NCI-H2081 treated with DMSO at 0.1 percent for 48 hours (cell line): Measurements from ENCODE around the gene BMPER.

ENCODE experiments used
- DNase-seq: peaks from one replicate; lab custom pipeline; 2025; lab: John Stamatoyannopoulos, UW

BMPER gene

GRCh38 chr7:34181271-34181958 is 276.1 kb downstream of the BMPER start:
- no peak for DNase-seq

DNA sequence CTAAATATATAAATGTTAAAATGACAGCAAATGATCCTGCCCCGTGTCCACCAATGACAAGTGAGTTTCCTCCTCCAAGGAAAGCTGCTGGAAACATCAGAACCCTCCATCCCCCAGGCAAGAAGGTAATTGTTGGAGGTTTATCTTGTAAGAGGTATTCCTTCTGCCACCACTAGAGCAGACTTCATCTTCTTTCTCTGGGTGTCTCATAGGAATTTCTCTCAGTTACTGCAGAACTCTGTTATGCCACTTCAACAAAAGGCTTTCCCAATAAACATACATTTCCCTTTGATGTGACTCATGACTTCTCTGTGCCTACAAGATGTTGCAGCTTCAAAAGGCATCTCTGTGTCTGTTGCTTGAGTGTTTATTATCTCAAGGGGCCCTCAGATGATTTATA is 279.1 kb downstream of the BMPER start:
- no peak for DNase-seq

DNA sequence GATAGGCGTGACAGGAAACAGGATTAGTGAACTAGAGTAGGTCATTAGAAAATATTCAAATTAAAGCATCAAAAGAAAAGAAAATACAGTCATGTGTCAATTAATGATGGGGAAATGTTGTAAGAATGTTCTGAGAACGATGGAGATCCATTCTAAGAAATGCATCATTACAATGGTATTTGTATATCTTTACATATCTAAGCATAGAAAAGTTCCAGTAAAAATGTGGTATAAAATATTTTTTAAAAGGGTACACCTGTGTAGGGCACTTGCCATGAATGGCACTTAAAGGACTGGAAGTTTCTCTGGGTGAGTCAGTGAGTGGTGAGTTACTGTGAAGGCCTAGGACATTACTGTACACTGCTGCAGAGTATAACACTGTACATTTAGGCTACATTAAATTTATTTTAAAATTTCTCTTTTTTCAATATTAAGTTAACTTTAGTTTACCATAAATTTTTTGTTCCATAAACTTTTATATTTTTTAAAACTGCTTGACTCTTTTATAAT is 282.5 kb downstream of the BMPER start:
- no peak for DNase-seq

DNA sequence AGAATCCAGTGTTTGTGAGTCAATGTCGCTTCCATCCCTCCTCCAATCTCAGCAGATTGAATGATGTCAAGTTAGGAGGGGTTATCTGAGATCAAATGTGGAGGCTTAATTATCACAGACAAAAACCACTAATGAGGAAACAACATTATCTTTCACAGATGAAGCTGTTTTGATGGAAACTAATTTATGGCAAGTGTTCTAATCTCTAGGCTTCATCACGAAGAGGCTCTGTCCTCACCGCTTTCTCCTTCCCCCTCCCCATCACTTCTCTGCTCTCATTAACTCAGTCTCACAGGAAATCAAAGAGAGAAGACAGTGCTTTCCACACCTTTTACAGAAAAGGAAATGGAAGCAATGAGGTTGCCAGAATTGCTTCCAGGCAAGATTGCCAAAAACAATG is 283.7 kb downstream of the BMPER start:
- no peak for DNase-seq

GRCh38 chr7:34190299-34190698 is 285.0 kb downstream of the BMPER start:
- no peak for DNase-seq

DNA sequence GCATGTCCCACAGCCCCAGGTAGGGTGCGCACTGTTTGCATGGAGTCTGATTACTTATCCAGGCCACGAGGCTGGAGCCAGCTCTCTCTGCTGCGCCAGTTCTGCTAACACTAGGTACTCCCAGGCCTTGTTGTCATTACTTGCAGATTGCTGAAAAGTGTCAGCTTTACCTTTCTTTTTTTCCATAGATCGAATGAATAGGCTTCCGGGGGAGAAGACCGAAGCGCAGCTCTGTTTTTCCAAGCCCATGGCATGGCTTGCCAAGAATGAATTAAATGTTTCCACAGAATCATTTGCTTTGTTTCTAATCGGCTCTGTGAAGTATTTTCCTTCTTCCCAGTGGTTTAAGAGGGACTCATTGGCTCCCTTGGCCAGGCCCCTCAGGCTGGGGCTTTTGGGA is 285.8 kb downstream of the BMPER start:
- no peak for DNase-seq

DNA sequence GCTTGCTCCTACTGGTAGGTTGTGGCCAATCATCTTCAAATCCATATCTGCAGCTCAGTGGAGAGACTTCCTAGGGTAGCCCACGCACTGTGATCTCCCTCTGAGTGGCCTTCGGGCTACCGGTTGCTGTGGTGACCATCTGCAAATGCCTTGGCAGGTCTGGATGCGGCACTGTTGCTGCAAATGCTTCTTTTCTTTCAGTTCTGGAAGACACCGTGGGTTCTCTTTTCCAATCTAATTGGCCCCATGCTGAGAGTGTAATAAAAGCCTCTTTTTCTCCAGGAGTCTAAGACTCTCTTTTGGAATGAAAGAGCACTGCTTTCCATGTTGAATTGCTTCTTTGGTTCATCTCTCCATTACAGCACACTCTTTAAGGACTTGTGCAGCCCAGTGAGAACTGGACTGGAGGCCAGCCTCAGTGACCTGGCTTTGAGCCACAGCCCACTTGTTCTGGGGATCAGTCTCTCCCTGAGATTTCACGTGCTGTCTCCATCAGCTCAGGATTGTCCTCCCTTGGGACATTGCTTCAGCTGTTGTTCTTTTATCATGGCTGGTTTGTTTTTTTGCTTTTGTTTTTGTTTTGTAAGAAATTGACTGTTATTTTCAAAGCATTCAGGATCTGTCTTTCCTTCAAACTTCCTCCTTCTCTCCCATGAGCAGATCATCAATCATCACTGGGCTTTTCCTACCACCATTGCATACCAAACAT is 286.6 kb downstream of the BMPER start:
- no peak for DNase-seq

GRCh38 chr7:34192906-34193305 is 287.6 kb downstream of the BMPER start:
- DNase-seq = no peak

DNA sequence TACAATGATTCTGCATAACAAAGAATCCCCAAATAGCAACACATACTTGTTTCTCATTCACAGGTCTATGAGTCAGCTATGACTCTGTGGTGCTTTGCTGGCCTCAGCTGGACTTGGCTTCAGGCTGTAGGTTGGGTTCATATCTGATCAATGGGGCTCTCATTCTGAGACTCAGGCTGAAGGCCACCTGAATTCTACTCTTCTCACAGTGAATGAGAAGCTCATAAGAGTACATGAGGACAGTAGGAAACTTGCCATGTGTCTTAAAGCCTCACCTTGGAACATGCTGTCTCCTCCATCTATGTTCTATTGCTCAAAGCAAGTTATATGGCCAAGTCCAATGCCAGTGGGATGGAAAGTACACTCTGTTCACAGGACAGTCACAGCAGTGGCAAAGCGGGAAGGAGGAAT is 292.9 kb downstream of the BMPER start:
- DNase-seq = no peak
